GM06990 (cell line): ENCODE results near the gene AFF3.

Experiments used
- DNase-seq: peaks from one replicate; pipeline ENCODE4 v3.0.0-alpha.2; 2011; ENCODE audit not compliant: insufficient read length; ENCODE audit errors: extremely low read depth
- H3K27me3 ChIP-seq: replicated peaks from 2 replicates; pipeline ENCODE4 v1.6.0; 2011; ENCODE audit warnings: low read length; ENCODE audit not compliant: control insufficient read depth, insufficient read depth
- H3K36me3 ChIP-seq: 2 replicates; pipeline ENCODE4 v1.5.1; 2011; ENCODE audit warnings: low read length; ENCODE audit not compliant: control insufficient read depth, insufficient read depth
- H3K4me3 ChIP-seq: replicated peaks from 2 replicates; pipeline ENCODE4 v1.5.1; 2011; ENCODE audit warnings: low read depth, mild to moderate bottlenecking, control low read depth, low read length
- TF ChIP-seq, protein P1 (sequence below): IDR thresholded peaks from 2 replicates; pipeline ENCODE4 v1.5.1; 2011; ENCODE audit warnings: low read length, control low read depth, mild to moderate bottlenecking, inconsistent platforms; ENCODE audit not compliant: insufficient read depth, poor library complexity, severe bottlenecking

The AFF3 gene

DNA sequence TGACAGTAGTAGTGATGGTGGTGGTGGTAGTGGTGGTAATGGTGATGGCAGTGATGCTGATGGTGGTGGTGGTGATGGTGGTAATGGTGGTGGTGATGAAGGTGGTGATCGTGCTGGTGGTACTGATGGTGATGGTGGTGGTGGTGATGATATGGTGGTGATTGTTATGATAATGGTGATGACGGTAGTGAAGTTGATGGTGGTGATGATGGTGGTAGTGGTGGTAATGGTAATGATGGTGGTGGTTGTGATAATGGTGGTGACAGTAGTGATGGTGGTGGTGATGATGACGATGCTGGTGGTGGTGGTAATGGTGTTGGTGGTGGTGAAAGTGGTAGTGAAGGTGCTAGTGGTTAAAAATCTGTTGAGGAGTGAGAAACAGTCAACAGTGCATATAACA lies 125.6 kb downstream of the AFF3 start:
- Histone ChIP-seq H3K27me3 (no peaks in the 10 kb centered on the region; the same call in 1 of the 2 replicates), H3K4me3 (no peak overlapping the region), H3K36me3 (no peaks in the 10 kb centered on the region)
- TF ChIP-seq, protein P1, sequence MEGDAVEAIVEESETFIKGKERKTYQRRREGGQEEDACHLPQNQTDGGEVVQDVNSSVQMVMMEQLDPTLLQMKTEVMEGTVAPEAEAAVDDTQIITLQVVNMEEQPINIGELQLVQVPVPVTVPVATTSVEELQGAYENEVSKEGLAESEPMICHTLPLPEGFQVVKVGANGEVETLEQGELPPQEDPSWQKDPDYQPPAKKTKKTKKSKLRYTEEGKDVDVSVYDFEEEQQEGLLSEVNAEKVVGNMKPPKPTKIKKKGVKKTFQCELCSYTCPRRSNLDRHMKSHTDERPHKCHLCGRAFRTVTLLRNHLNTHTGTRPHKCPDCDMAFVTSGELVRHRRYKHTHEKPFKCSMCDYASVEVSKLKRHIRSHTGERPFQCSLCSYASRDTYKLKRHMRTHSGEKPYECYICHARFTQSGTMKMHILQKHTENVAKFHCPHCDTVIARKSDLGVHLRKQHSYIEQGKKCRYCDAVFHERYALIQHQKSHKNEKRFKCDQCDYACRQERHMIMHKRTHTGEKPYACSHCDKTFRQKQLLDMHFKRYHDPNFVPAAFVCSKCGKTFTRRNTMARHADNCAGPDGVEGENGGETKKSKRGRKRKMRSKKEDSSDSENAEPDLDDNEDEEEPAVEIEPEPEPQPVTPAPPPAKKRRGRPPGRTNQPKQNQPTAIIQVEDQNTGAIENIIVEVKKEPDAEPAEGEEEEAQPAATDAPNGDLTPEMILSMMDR, result no peak
- DNase-seq, result no peak

DNA sequence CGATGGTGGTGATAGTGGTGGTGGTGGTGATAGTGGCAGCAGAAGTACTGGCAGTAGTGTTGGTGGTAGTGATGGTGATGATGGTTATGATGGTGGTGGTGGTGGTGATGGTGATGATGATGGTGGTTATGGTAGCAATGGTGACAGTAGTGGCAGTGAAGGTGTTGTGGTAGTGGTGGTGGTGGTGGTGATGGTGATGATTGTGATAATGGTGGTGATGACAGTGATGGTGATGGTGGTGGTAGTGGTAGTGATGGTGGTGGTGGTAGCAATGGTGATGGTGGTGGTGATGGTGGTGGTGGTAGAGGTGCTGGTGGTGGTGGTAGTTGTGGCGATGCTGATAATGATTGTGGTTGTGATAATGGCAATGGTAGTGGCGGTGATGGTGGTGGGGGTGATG lies 126.5 kb downstream of the AFF3 start:
- TF ChIP-seq, protein P1, result no peak
- no peaks in the 10 kb centered on the region for H3K36me3 ChIP-seq
- no peak overlapping the region for H3K4me3 ChIP-seq
- DNase-seq, result no peak
- no peaks in the 10 kb centered on the region; the same call in 1 of the 2 replicates for H3K27me3 ChIP-seq

DNA sequence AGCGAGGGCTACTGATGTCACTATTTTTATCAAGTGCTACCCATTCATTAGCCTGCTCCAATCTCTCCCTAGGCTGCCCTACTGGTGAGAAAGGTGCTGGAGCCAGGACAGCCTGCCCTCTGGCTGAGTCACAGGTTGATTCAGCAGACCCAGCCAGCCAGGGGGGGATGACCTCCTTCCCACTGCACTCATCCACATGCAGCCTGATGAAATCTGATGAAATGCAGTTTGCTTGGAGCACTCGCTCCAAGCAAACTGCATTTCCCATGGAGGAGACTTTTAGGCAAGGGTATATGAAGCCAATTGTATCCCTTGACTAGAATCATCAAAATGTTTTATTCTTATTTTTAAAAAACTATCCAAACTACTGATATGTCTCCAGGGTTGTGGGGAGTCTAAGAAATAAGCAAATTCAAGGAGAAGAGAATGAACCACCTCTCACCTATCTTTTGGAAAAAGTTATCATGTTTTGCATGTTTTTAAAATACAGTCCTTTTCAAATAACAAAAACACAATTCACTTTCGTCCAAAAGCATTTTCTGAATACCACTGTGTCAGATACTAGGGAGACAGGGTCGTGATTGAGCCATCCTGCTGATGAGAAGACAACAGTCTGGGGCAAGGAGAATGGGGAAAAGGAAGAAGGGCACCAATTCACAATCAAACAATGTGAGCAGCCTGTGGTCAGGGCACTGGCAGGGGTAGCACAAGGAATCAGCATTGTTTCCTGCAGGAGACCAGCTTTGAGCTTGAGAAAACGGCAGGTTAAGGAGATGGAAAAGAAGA lies 128.3 kb downstream of the AFF3 start:
- Histone ChIP-seq H3K27me3 (no peaks in the 10 kb centered on the region; the same call in 1 of the 2 replicates), H3K36me3 (no peaks in the 10 kb centered on the region), H3K4me3 (no peak overlapping the region)
- TF ChIP-seq, protein P1, result no peak
- DNase-seq, result no peak

DNA sequence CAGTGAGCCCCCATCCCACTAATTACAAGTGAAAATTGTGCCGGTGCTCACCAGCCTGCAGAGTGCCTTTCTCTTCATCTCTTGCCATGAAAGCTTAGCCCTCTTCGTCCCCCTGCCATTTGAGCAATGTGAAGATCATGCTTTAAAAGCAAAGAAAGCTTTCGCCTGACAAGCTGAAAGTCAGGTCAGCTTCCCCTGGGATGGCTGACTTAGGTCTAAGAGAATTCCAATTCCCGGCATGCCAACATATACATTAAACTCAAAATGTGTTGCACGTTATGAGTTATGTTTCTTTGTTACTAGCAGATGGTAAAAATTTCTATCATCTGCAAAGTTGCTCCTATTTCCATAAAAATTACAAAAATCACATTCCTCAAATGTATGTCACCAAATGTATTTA lies 129.8 kb downstream of the AFF3 start:
- Histone ChIP-seq H3K36me3 (no peaks in the 10 kb centered on the region), H3K27me3 (no peaks in the 10 kb centered on the region), H3K4me3 (no peak overlapping the region)
- TF ChIP-seq, protein P1, result no peak
- no peak for DNase-seq

DNA sequence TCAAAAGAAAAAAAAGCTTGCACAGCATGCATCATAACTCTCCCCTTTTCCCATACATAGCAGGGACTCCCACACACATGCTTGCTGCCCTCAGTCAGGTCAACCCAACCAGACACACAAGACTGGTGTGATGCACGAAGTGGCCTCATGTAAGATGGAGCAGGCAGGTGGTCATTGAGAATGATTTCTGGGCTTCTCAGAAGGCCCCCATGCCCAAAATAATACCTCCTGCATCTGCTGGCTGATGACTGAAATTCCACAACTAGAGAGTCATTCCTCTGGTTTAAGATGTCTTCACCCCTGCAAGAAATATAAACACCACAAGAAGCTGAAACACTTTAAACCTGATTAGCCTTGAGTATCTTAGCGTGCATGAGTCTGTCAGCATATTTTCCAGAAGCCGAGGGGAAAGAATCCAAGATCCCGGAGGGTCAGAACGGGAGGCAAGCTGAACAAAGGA lies 131.1 kb downstream of the AFF3 start:
- Histone ChIP-seq H3K27me3 (no peaks in the 10 kb centered on the region), H3K36me3 (no peaks in the 10 kb centered on the region), H3K4me3 (no peak overlapping the region)
- TF ChIP-seq, protein P1, result no peak
- no peak for DNase-seq
